ENCODE results near the gene HOTAIR. TPM values are rescaled to one million over a fixed set of nuclear protein-coding genes. Genes with fewer than 3 reads are reported as not detected.
A peak's percentile ranks its signal among the peaks of the same experiment; 100 is the strongest.

The HOTAIR gene
- total RNA-seq, 6 donors from 2014 or later = not detected

DNA sequence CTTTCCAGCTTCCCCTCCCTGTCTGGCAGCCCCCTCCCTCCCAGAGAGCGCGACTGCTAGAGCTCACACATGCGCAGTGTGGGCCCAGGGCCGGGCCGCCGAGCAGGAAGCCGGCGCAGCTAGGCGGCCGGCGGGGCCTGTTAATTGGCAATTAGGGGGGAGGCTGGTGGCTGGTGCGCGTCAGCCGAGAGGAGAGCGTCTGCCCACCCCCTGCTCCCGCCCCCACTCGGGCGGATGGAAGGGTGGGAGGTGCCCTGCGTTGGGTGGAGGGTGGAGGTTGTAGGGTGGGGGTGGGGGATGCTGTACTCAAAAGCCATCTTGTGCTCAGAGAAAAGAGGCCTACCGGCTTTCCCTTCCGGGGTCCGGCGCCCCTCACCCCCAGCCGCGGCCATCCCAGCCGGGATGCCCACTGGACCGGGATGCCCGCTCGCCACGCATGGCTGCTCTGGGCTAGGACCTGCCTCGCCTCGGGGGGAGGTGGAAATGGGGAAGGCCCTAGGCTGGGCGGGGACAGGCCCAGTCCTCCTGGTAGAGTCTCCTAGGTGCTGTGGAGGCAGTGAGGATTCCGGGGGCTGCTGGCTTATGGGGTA lies 43.2 kb upstream of the HOTAIR start:
- Histone ChIP-seq H3K27ac (peak overlapping the region in 1 of 4 donors; percentile 48), H3K4me3 (peak overlapping the region in 3 of 4 donors; percentile 30 to 46 (median 45)), H3K36me3 (no peaks in the 10 kb centered on the region), H3K9me3 (no peaks in the 10 kb centered on the region), H3K27me3 (peaks cover 1 to 78% (median 39%) of the 10 kb centered on the region in 4 donors), H3K4me1 (peaks cover 26 to 35% (median 33%) of the 10 kb centered on the region in 4 donors)
- WGBS, 2 donors = 3 to 5% methylated on average over 8 to 26 of the region's 34 CpGs
- peak; percentile 50 to 91 for ATAC-seq (ENCODE audit: low FRiP score in 2 of 2)
- DNase-seq = peak; percentile 46 to 92
- TF ChIP-seq, protein P1, sequence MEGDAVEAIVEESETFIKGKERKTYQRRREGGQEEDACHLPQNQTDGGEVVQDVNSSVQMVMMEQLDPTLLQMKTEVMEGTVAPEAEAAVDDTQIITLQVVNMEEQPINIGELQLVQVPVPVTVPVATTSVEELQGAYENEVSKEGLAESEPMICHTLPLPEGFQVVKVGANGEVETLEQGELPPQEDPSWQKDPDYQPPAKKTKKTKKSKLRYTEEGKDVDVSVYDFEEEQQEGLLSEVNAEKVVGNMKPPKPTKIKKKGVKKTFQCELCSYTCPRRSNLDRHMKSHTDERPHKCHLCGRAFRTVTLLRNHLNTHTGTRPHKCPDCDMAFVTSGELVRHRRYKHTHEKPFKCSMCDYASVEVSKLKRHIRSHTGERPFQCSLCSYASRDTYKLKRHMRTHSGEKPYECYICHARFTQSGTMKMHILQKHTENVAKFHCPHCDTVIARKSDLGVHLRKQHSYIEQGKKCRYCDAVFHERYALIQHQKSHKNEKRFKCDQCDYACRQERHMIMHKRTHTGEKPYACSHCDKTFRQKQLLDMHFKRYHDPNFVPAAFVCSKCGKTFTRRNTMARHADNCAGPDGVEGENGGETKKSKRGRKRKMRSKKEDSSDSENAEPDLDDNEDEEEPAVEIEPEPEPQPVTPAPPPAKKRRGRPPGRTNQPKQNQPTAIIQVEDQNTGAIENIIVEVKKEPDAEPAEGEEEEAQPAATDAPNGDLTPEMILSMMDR (IDR thresholded peaks at IDR 0.05) = no peak
- TF ChIP-seq POLR2AphosphoS5 (IDR thresholded peaks at IDR 0.05) = no peak
- no peak for TF ChIP-seq EP300 (IDR thresholded peaks at IDR 0.05)
- TF ChIP-seq POLR2A (IDR thresholded peaks at IDR 0.05) = no peak

GRCh38 chr12:54017027-54017788 lies 42.5 kb upstream of the HOTAIR start:
- Histone ChIP-seq H3K27ac (no peak overlapping the region), H3K36me3 (no peaks in the 10 kb centered on the region), H3K9me3 (no peaks in the 10 kb centered on the region), H3K4me1 (peaks cover 26 to 35% (median 33%) of the 10 kb centered on the region in 4 donors), H3K4me3 (peak overlapping the region in 3 of 4 donors; percentile 30 to 46 (median 45)), H3K27me3 (peaks cover 1 to 84% (median 41%) of the 10 kb centered on the region in 4 donors)
- peak in 1 of 2 donors; percentile 35 for DNase-seq
- WGBS, 2 donors = 4 to 5% methylated on average over 20 to 23 of the region's 24 CpGs
- TF ChIP-seq POLR2A (IDR thresholded peaks at IDR 0.05) (no peak), POLR2AphosphoS5 (IDR thresholded peaks at IDR 0.05) (no peak), EP300 (IDR thresholded peaks at IDR 0.05) (no peak)
- TF ChIP-seq, protein P1 (IDR thresholded peaks at IDR 0.05) = no peak
- peak in 1 of 2 donors; percentile 33 for ATAC-seq (ENCODE audit: low FRiP score in 2 of 2)

GRCh38 chr12:54016478-54016964 lies 41.8 kb upstream of the HOTAIR start:
- H3K27me3 ChIP-seq = peaks cover 1 to 88% (median 43%) of the 10 kb centered on the region in 4 donors
- ATAC-seq (ENCODE audit: low FRiP score in 2 of 2) (peak in 1 of 2 donors; percentile 26), DNase-seq (peak in 1 of 2 donors; percentile 35)
- TF ChIP-seq EP300 (IDR thresholded peaks at IDR 0.05) = no peak
- TF ChIP-seq POLR2A (IDR thresholded peaks at IDR 0.05) = no peak
- no peaks in the 10 kb centered on the region for H3K9me3 ChIP-seq
- H3K4me3 ChIP-seq = no peak overlapping the region
- peaks cover 26 to 35% (median 33%) of the 10 kb centered on the region in 4 donors for H3K4me1 ChIP-seq
- WGBS, 2 donors = 3 to 6% methylated on average over 24 to 25 of the region's 25 CpGs
- H3K27ac ChIP-seq = no peak overlapping the region
- H3K36me3 ChIP-seq = no peaks in the 10 kb centered on the region

DNA sequence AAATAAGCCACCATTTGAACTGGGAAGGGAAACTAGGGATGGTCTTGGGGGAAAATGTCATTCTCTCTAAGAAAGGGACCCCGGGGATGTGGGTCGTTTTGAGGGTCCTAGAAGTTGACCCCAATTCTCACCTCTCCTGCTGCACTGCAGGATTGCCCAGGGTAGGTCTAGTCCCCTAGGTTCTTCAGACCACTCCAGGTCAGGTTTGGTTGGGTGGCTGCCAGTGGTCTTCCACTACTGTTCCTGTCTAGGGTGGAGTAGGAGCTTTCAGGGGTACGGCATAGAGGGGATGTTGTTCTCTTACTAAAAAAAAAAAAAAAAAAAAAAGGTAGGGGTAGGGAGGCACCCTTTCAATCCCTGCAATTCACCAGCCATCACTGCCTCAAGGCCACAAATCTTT lies 41.3 kb upstream of the HOTAIR start:
- TF ChIP-seq, protein P1 (IDR thresholded peaks at IDR 0.05) = no peak
- TF ChIP-seq POLR2AphosphoS5 (IDR thresholded peaks at IDR 0.05) = no peak
- no peak for TF ChIP-seq EP300 (IDR thresholded peaks at IDR 0.05)
- no peak for TF ChIP-seq POLR2A (IDR thresholded peaks at IDR 0.05)
- no peak overlapping the region for H3K27ac ChIP-seq

More for the DNA sequence above, 41.3 kb upstream of the HOTAIR start:
- no peaks in the 10 kb centered on the region for H3K36me3 ChIP-seq
- DNase-seq = no peak
- H3K27me3 ChIP-seq = peaks cover 1 to 89% (median 42%) of the 10 kb centered on the region in 4 donors
- no peak overlapping the region for H3K4me3 ChIP-seq
- peaks cover 30 to 35% (median 34%) of the 10 kb centered on the region in 4 donors for H3K4me1 ChIP-seq
- no peaks in the 10 kb centered on the region for H3K9me3 ChIP-seq
- WGBS, 2 donors = 12 to 13% methylated on average over 3 of the region's 3 CpGs
- no peak for ATAC-seq (ENCODE audit: low FRiP score in 2 of 2)

Data from upper lobe of left lung (tissue), 6 donors.